Endothelial cell of umbilical vein (primary cell): ENCODE measurements around the gene TMPRSS6. TPM values are rescaled to one million over a fixed set of nuclear protein-coding genes. Genes with fewer than 3 reads are reported as not detected.

Experiments
- BruUV-seq: library from RNA; stranded (reverse); fragments of 400-500 nt; replicated peaks from 2 replicates; lab custom pipeline; 2021; lab: Mats Ljungman, UMichigan
- CTCF ChIA-PET: fragments of 300-600, 350-600 bp; sonication (Branson Sonifier 250); formaldehyde crosslinking; loops from one replicate; lab custom pipeline; 2021; ENCODE audit warnings: antibody characterized with exemption, inconsistent platforms; lab: Charles Lee
- POLR2A ChIA-PET: fragments of 300-600, 350-600 bp; sonication (Branson Sonifier 250); formaldehyde crosslinking; loops from one replicate; lab custom pipeline; 2021; ENCODE audit warnings: antibody characterized with exemption, inconsistent platforms; lab: Charles Lee
- DNase-seq: peaks from one replicate; pipeline ENCODE4 v3.0.0-alpha.2; 2011; ENCODE audit warnings: low read depth, low spot score
- FAIRE-seq: peaks from 2 replicates; lab custom pipeline; 2011; peaks lifted over from hg19 to GRCh38; lab: Jason Lieb, UNC
- H2AFZ ChIP-seq: 2 replicates; pipeline ENCODE4 v1.6.0; 2012; ENCODE audit warnings: low read depth, low read length, control low read depth, inconsistent platforms
- H3K27ac ChIP-seq: 2 replicates; pipeline ENCODE4 v1.5.1; 2011; ENCODE audit warnings: low read depth, mild to moderate bottlenecking, control low read depth, low read length, moderate library complexity; ENCODE audit not compliant: insufficient read depth
- H3K27me3 ChIP-seq, 2 experiments: 2 replicates each; pipeline versions ENCODE4 v1.6.0 to v1.6.1; 2011; ENCODE audit warnings: low read length in 2 of 2, mixed read lengths in 1 of 2; ENCODE audit not compliant: control insufficient read depth in 2 of 2, insufficient read depth in 2 of 2
- H3K36me3 ChIP-seq, 2 experiments: 2 replicates in 1 of 2; 3 replicates in 1 of 2; pipeline ENCODE4 v1.5.1; 2011; ENCODE audit warnings: low read length in 2 of 2, mild to moderate bottlenecking in 1 of 2, moderate library complexity in 1 of 2; ENCODE audit not compliant: control insufficient read depth in 2 of 2, insufficient read depth in 2 of 2; ENCODE audit errors: extremely low read depth in 1 of 2
- H3K4me1 ChIP-seq: 3 replicates; pipeline ENCODE4 v1.5.1; 2011; ENCODE audit warnings: mild to moderate bottlenecking, low read length; ENCODE audit not compliant: control insufficient read depth, insufficient read depth; ENCODE audit errors: extremely low read depth
- H3K4me2 ChIP-seq: 2 replicates; pipeline ENCODE4 v1.6.1; 2011; ENCODE audit warnings: low read length, control low read depth, mixed read lengths; ENCODE audit not compliant: insufficient read depth
- H3K4me3 ChIP-seq, 3 experiments: fragments of 200-600 bp in 1 of 3; sonication (generic), shearing (Covaris generic) in 1 of 3; replicated peaks in 1 of 3; 2 replicates each; pipeline ENCODE4 v1.5.1; 2011 to 2016; ENCODE audit warnings: control low read depth in 3 of 3, low read length in 3 of 3, mild to moderate bottlenecking in 2 of 3, inconsistent platforms in 1 of 3, low read depth in 1 of 3, moderate library complexity in 1 of 3; ENCODE audit not compliant: insufficient read depth in 1 of 3
- H3K79me2 ChIP-seq: 2 replicates; pipeline ENCODE4 v1.6.0; 2012; ENCODE audit warnings: low read length, inconsistent platforms; ENCODE audit not compliant: control insufficient read depth, insufficient read depth
- H3K9ac ChIP-seq: replicated peaks from 2 replicates; pipeline ENCODE3; 2011; ENCODE audit warnings: low read length, control low read depth; ENCODE audit not compliant: insufficient read depth; ENCODE audit errors: extremely low read depth
- H3K9me1 ChIP-seq: replicated peaks from 3 replicates; pipeline ENCODE4 v1.6.0; 2011; ENCODE audit warnings: mild to moderate bottlenecking, low read length; ENCODE audit not compliant: control insufficient read depth, insufficient read depth; ENCODE audit errors: extremely low read depth
- H3K9me3 ChIP-seq: replicated peaks from 2 replicates; pipeline ENCODE4 v1.5.1; 2012; ENCODE audit warnings: low read length, inconsistent platforms; ENCODE audit not compliant: control insufficient read depth, insufficient read depth
- H4K20me1 ChIP-seq: replicated peaks from 2 replicates; pipeline ENCODE3; 2011; ENCODE audit warnings: mild to moderate bottlenecking, low read length; ENCODE audit not compliant: control insufficient read depth, insufficient read depth; ENCODE audit errors: extremely low read depth
- CTCF ChIP-seq, 2 donors: IDR thresholded peaks; 1 replicate in 1 of 2; 2 replicates in 1 of 2; pipeline ENCODE4 v1.5.1; 2011; ENCODE audit warnings: low read length in 2 of 2, mild to moderate bottlenecking in 2 of 2, moderate library complexity in 2 of 2, control low read depth in 1 of 2, inconsistent platforms in 1 of 2, low read depth in 1 of 2; ENCODE audit not compliant: insufficient read depth in 1 of 2; ENCODE audit errors: extremely low read depth in 1 of 2
- EZH2 ChIP-seq: IDR thresholded peaks from 2 replicates; pipeline ENCODE4 v1.6.1; 2012; ENCODE audit warnings: borderline replicate concordance, low read depth, mild to moderate bottlenecking, moderate library complexity, low read length, inconsistent platforms; ENCODE audit not compliant: severe bottlenecking
- FOS ChIP-seq: IDR thresholded peaks from 2 replicates; pipeline ENCODE4 v1.6.1; 2011; ENCODE audit warnings: mild to moderate bottlenecking, low read length, moderate library complexity, borderline replicate concordance; ENCODE audit not compliant: insufficient read depth
- GATA2 ChIP-seq: IDR thresholded peaks from 2 replicates; pipeline ENCODE4 v1.7.0; 2011; ENCODE audit warnings: low read depth, mild to moderate bottlenecking, moderate library complexity, mixed read lengths, low read length; ENCODE audit not compliant: insufficient read length, insufficient read depth
- JUN ChIP-seq: IDR thresholded peaks from 2 replicates; pipeline ENCODE4 v1.6.1; 2011; ENCODE audit warnings: borderline replicate concordance, low read depth; ENCODE audit not compliant: insufficient read length, insufficient read depth
- MYC ChIP-seq: IDR thresholded peaks from one replicate; pipeline ENCODE4 v1.6.1; 2011; ENCODE audit warnings: mild to moderate bottlenecking, low read depth, low read length
- POLR2A ChIP-seq: IDR thresholded peaks from 2 replicates; pipeline ENCODE4 v1.6.1; 2012; ENCODE audit warnings: low read depth, mild to moderate bottlenecking, control low read depth, low read length
- POLR2AphosphoS5 ChIP-seq: IDR thresholded peaks from 2 replicates; pipeline ENCODE4 v1.6.1; 2012; ENCODE audit warnings: low read depth, mild to moderate bottlenecking, control low read depth, low read length, moderate library complexity; ENCODE audit not compliant: insufficient read depth
- dilution Hi-C: fragments of 300-500 bp; cut with MboI; formaldehyde crosslinking; loops from one replicate; pipeline ENCODE4 v1.15.0; 2019; ENCODE audit warnings: low sequenced_read_pairs; ENCODE audit not compliant: extremely low pct_ligation_motif_present
- intact Hi-C: fragments of 100-400 bp; cut with micrococcal nuclease; formaldehyde crosslinking; loops from one replicate; pipeline ENCODE4 v1.10.0; 2022
- polyA plus RNA-seq, 4 experiments: library from polyadenylated mRNA; depleted of rRNA in 3 of 4; stranded (reverse) in 3 of 4; unstranded in 1 of 4; fragments of >200 nt; gene quantifications; 2 replicates each; pipeline versions ENCODE4 v1.2.1 to v1.2.3, GENCODE V29; 2011 to 2012; ENCODE audit warnings: missing spikeins in 1 of 4
- total RNA-seq: library from RNA; stranded (reverse); gene quantifications from 2 replicates; pipeline ENCODE4 v1.2.3, GENCODE V29; 2021
- TF ChIP-seq, protein P1 (sequence below): IDR thresholded peaks from 2 replicates; pipeline ENCODE4 v1.6.1; 2011; ENCODE audit not compliant: insufficient read depth, insufficient read length

TMPRSS6 gene
- total and polyA plus RNA-seq, 2 donors (not counting 3 experiments of a cell fraction or from before 2014, with no cell fraction given), result not detected

GRCh38 chr22:37140686-37141323, 31.3 kb upstream of the TMPRSS6 start:
- BruUV-seq, result no TSS peak
- DNase-seq (no peak), FAIRE-seq (no peak)
- no peak overlapping the region for H3K4me2 ChIP-seq
- H3K4me3 ChIP-seq, result no peak overlapping the region
- no peak overlapping the region for H3K27ac ChIP-seq
- TF ChIP-seq, protein P1, sequence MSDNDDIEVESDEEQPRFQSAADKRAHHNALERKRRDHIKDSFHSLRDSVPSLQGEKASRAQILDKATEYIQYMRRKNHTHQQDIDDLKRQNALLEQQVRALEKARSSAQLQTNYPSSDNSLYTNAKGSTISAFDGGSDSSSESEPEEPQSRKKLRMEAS, result no peak
- no peak for TF ChIP-seq MYC
- TF ChIP-seq CTCF (IDR thresholded peaks at IDR 0.05; ENCODE audit: extremely low read depth in 1 of 2, insufficient read depth in 1 of 2, low read depth in 1 of 2, low read length in 2 of 2), result no peak
- TF ChIP-seq POLR2AphosphoS5, result no peak
- no peak for TF ChIP-seq POLR2A
- TF ChIP-seq EZH2, result no peak
- no peak for TF ChIP-seq FOS
- no peak for TF ChIP-seq GATA2
- no peak for TF ChIP-seq JUN
- H3K27me3 ChIP-seq, result peaks cover 0 to 2% of the 10 kb centered on the region in 2 experiments
- H3K9me3 ChIP-seq, result no peaks in the 10 kb centered on the region
- dilution Hi-C loops, result no loop called here
- H2AFZ ChIP-seq, result no peak overlapping the region
- CTCF ChIA-PET, result interaction anchor here (1.2 kb wide), 1 partner anchor 110 kb away, joined by 3 read pairs; no protein-coding TSS in a partner anchor
- H3K9ac ChIP-seq, result no peak overlapping the region
- H4K20me1 ChIP-seq, result no peaks in the 10 kb centered on the region
- H3K79me2 ChIP-seq, result no peaks in the 10 kb centered on the region
- intact Hi-C loops, result no loop called here
- no peaks in the 10 kb centered on the region for H3K36me3 ChIP-seq
- H3K4me1 ChIP-seq, result no peaks in the 10 kb centered on the region
- no peaks in the 10 kb centered on the region for H3K9me1 ChIP-seq
- POLR2A ChIA-PET, result no interaction called here
